ENCODE data around the gene STX16. TPM values are rescaled to one million over a fixed set of nuclear protein-coding genes. Genes with fewer than 3 reads are reported as not detected.
A peak's percentile ranks its signal among the peaks of the same experiment; 100 is the strongest.

STX16 gene
- total RNA-seq, 1 donor from 2014 or later = 78.7 TPM

DNA sequence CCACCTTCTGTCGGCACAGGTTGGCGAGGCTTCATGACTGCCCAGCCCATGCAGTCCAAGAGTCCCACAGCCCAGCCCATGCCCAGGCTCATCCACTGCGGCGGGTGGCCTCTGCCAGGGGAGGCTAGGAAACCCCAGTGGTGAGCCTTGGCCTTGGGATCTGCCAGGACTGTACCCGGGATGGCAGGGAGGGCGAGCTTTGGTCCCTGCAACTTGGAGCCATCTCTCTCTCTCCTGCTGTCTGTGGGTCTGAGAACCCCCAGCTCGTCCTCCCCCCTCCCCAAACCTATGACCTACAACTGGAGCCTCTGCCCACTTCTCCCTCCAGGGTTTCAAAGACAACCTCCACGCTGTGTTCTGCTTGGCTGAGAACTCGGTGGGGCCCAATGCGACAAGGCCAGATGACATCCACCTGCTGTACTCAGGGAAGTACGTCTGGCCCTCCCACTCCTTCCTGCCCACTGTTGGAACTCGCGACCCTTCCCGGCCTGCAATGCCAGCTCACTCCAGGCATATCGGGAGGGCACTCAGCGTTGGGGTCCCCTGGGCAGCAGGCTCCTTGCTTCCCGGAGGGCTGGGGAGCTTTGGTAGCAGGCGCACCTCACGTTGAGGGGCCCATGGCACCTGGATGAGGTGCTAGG, 61.2 kb downstream of the STX16 start:
- DNase-seq (ENCODE audit: low spot score) (peak; percentile 42), ATAC-seq (no peak)
- intact Hi-C loops (cut with DNase I) = no loop called here

DNA sequence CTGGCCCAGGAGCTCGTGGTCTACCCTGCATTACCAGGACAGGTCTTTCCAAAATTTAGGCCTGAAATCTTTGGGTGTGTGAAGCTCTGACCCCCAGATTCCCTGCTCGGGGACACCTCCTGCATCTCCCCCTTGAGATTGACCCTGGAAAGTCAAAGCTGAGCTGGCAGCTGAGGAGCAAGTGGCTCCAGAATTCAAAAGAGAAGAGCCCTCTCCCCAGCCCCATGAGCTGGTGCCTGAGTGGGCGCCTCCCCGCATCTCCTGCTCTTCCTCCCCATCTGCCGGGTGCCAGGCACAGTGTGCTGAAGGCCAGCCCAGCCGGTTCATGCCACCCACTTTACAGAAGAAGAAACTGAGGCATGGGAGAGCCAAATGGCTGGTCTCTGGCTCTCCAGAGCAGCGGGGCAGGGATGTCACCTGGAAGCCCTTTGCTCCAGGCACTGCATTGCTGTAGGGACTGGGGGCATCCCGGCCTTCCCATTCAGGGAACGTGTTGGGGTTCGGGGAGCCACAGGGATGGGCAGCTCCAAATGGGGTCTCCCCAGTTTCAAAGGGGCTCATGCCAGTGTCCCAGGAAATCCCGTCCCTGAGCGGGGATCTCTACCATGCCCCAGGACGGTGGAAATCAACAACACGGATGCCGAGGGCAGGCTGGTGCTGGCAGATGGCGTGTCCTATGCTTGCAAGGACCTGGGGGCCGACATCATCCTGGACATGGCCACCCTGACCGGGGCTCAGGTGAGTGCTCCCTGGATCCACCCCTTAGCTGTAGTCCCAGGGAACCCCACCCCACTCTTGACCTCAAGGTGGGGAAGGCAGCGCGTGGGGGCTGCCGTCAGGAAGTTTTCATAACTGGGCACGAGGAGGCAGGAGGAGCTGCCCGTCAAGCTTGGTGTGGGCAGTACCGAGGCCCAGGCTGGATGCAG, 62.0 kb downstream of the STX16 start:
- intact Hi-C loops (cut with DNase I) = no loop called here
- peak; percentile 51 for DNase-seq (ENCODE audit: low spot score)
- no peak for ATAC-seq

DNA sequence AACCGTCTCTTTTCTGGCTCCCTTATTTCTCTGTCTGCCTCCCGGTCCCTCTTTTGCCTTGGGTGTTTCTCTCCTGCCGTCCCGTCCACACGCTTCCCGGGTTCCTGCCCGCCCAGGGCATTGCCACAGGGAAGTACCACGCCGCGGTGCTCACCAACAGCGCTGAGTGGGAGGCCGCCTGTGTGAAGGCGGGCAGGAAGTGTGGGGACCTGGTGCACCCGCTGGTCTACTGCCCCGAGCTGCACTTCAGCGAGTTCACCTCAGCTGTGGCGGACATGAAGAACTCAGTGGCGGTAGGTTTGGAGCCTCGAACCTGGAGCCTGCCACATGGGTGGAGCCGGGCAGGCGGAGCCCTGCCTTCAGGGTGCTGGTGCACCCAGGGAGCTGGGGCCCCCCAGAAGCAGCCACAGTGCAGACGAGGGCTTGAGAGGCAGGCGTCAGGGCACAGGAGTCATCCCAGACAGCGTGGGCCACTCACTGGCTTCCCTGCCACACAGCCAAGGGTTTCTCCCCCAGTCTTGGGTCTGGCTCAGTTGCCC, 62.8 kb downstream of the STX16 start:
- DNase-seq (ENCODE audit: low spot score) (peak; percentile 49), ATAC-seq (no peak)
- intact Hi-C loops (cut with DNase I) = no loop called here

DNA sequence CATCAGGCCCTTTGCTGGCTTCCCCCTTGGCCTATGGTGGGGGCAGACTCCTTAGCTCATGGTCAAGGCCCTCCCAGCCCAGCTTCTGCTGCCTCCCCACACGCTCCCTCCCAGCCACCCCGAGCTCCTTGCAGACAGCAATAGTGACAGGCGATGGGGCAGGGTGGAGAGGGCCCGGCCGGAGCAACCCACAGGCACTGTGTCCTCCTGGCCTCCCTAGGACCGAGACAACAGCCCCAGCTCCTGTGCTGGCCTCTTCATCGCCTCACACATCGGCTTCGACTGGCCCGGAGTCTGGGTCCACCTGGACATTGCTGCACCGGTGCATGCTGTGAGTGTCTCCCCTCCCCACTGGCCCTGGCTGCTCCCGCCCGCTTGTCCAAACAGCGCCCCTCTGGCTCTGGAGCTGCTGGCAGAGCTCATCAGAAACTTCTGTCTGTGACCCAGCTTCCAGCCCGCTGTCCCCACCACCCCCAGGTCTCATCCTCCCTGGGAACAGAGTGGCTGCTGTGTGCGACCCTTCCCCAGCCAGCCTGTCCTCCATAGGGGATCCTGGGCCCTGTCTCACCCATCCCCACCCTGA, 63.3 kb downstream of the STX16 start:
- intact Hi-C loops (cut with DNase I) = no loop called here
- DNase-seq (ENCODE audit: low spot score) (peak; percentile 44), ATAC-seq (no peak)

DNA sequence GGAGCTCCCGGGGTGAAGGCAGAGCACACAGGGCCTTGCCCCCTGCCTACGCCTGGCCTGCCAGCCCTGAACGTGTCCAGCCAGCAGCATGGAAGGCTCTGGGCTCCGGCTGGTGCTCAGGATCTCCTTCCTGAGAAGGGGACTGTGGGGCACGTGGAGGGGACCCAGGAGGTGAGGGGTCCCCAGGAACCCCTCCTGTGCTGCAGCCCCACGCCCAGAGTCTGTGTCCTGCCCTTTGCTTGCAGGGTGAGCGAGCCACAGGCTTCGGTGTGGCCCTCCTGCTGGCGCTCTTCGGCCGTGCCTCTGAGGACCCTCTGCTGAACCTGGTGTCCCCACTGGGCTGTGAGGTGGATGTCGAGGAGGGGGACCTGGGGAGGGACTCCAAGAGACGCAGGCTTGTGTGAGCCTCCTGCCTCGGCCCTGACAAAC, 63.9 kb downstream of the STX16 start:
- ATAC-seq (no peak), DNase-seq (ENCODE audit: low spot score) (peak; percentile 43)
- intact Hi-C loops (cut with DNase I) = no loop called here

DNA sequence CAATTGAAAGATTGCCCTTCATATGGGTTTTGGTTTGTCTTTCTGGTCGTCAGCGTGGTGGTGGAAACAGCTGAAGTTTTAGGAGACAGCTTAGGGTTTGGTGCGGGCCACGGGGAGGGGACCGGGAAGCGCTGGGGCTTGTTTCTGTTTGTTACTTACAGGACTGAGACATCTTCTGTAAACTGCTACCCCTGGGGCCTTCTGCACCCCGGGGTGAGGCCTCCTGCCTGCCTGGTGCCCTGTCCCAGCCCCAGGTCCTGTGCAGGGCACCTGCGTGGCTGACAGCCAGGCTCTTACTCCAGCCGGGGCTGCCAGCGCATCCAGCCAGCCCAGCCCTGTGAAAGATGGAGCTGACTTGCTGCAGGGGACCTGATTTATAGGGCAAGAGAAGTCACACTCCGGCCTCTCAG, 64.3 kb downstream of the STX16 start:
- ATAC-seq (no peak), DNase-seq (ENCODE audit: low spot score) (peak; percentile 44)
- intact Hi-C loops (cut with DNase I) = no loop called here

DNA sequence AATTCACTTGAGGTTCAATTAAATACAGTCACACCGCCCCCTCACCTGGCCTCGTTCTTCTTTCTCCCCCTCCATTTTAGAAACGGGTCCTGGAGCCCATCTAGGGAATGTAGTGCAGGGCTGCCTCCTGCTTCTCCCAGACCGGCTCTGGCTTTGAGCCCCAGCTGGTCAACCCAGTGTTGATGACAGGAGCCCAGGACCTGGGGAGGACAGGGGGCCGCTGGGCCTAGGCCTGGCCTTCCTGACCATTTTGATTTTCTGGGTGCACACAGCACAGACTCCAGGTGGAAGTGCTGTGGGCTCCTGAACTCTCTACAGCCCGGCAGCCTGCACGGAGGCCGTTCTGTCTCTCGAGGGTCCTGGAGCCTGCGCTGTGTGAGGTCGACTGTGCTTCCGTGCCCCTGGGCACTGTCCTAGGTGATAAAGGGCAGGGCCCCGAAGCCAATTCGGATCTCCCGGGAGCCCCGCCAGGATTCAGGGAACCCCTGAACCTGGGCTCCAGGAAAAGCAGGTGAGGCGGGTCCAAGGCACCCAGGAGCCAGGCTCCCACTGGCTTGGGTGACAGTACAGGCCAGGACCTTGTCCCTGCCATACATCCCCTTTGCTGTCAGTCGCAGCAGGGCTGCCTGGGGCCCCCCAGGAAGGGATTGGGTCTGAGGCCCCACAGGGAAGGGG, 64.9 kb downstream of the STX16 start:
- intact Hi-C loops (cut with DNase I) = no loop called here
- DNase-seq (ENCODE audit: low spot score) = peak; percentile 54
- no peak for ATAC-seq

DNA sequence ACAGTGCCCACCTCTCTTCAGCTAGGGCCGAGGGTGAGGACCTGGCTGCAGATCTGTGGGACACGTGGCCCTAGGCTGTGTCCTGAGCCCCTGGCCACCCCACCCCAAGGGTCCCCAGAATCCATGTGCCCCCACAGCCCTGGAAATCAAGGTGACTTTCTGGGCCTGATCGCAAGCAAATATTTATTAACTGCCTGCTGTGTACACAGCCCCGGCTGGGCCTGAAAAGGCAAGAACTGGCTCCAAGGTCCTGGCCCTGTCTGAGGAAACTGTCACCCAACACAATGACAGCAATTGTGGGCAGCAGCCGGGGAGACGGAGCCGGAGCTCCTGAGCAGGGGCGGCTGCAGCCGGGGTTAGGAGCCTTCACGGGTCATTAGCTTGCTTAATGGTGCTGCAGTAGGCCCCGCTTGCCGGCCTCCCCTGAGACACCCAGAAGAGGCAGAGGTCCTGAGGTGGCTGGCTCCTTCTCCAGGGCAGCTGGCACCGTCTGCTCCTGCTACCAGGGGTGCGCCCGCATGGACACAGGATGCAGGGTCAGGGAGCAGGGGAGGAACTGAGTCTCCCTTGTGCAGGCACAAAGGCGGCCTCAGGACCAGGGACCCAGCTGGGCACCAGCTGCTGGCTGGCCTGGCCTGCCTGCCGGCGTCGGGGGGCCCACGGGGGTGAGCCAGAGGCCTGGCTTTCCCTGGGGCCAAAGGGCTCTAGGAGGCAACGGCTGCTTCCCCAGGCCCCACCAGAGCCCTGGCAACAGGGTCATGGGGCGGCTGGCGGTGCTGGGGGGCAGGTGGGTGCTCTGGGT, 65.6 kb downstream of the STX16 start:
- intact Hi-C loops (cut with DNase I) = no loop called here
- ATAC-seq = peak; percentile 33

DNA sequence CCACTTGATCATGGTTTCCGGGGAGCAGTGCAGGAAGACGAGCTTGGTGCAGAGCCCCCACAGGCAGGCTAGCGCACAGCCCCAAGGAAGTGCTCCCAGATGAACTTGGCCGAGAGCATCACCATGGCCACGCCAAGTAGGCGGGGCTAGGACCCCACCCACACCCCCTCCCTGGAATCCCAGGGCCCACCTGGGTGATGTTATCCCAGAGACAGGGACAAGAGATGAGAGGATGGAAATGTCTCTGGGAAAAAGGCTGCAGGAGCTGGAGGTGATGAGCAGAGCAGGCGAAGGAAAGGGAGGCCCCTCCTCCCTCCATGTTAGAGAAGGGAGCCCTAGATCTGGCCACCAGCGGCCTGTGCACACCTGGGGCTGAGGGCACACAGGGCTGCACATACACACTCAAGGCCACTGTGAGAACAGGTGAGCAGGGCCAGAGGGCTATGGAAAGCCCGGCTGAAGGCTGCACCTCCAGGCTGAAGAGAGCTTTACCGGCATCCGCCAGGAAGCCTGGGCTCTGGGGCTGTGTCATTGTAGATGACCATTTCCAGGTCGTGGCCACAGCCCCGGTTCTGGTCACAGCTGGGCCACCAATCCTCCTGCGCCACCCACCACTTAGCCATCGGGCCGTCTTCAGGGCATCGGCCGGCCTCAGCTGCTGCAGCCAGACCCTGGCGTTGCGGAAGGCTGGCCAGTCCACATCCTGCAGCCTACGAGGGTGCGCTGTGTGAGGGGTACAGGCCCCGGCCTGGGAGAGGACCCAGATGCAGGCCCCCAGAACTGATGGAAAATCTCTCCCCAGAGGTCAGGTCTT, 66.4 kb downstream of the STX16 start:
- ATAC-seq (no peak), DNase-seq (ENCODE audit: low spot score) (peak; percentile 54)
- intact Hi-C loops (cut with DNase I) = no loop called here

More for the DNA sequence above, 65.6 kb downstream of the STX16 start:
- peak; percentile 48 for DNase-seq (ENCODE audit: low spot score)

DNA sequence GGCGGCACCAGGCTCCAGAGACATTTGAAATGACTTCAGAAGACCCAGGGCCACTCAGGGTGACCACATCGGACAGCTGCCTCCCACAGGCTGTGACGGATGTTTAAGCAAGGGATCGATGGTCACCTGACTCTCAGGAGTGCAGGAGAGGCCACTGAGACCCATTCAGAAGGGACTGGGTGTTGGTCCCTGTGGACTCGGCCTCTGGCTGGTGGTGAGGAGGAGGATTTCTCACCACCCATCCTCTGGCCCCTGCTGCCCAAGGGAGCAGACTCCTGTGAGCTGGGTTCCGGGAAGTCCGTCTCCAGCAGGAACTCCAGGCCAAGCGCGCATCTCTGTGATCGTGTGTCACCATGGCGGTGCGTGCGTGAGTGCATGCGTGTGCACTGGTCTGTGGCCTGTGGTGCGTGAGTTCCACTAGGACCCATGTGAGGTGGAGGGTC, 67.1 kb downstream of the STX16 start:
- ATAC-seq = no peak
- intact Hi-C loops (cut with DNase I) = no loop called here
- peak; percentile 42 for DNase-seq (ENCODE audit: low spot score)

DNA sequence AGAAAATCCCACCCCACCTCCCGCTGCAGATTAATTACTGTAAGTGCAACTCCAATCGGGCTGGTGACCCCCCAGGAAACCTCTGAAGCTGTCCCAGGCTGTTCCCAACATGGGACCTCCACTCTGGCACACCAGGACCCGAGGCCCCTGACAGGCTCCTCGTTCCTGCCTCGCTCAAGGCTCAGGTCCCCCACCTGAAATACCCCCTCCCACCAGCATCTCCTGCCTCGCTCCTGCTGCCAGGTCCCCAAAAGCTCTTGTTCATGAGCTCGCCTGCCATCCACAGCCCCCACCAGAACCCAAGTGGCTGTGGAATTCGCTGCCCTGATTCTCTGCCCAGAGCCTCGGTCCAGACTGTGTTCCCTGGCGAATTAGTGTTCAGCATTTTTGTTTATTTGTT, 67.6 kb downstream of the STX16 start:
- DNase-seq (ENCODE audit: low spot score) (no peak), ATAC-seq (no peak)
- intact Hi-C loops (cut with DNase I) = no loop called here

DNA sequence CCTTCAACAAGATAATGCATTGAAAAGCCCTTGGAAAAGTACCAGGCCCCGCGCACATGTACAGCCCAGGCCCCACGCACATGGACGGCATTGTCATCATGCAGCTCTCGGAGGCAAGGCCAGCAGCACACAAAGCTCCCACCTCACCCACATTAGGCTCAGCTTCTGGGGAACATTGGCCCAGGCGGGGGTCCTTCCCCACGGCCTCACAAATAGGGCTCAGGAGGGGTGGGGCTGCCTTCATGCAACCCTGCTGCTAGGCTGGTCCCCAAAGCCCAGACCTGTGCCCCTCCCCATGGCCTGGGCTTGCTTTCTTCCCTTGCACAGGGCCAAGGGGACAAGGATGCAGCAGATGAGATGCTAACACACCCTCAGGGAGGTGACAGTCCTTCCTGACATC, 68.2 kb downstream of the STX16 start:
- DNase-seq (ENCODE audit: low spot score) (peak; percentile 50), ATAC-seq (no peak)
- intact Hi-C loops (cut with DNase I) = no loop called here

DNA sequence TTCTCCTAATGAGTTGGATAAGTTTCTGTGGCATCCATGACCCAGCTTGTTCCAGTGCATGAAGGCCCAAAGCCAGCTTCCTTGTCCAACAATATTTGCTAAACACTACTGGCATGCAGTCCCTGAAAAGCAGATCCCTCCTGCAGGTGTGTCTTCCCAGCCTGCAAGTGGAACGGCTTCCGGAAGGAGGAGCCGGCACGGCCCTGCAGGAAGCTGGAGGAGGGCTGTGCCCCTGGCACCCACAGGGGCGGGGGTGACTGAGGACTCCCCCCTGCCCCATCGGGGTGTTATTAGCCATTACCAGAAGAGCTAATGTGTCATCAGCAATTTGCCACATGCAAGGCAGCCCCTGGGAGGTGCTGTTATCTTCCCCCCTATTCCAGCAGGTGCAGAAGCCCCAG, 68.9 kb downstream of the STX16 start:
- DNase-seq (ENCODE audit: low spot score) (peak; percentile 25), ATAC-seq (no peak)
- intact Hi-C loops (cut with DNase I) = no loop called here

DNA sequence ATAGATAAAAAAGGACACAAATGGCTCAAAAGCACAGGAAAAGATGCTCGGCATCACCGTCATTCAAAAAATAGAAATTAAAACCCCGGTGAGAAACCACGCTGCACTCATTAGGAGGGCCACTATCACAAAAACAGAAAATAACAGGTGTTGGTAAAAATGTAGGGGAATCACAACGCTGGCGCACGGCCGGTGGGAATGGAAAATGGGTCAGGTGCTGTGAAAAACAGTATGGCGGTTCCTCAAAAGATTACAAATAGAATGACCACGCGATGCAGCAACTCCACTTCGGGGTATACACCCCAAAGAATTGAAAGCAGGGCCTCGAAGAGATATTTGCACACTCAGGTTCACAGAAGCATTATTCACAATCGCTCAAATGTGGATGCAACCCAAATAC, 69.8 kb downstream of the STX16 start:
- intact Hi-C loops (cut with DNase I) = no loop called here
- DNase-seq (ENCODE audit: low spot score) = peak; percentile 21
- no peak for ATAC-seq

DNA sequence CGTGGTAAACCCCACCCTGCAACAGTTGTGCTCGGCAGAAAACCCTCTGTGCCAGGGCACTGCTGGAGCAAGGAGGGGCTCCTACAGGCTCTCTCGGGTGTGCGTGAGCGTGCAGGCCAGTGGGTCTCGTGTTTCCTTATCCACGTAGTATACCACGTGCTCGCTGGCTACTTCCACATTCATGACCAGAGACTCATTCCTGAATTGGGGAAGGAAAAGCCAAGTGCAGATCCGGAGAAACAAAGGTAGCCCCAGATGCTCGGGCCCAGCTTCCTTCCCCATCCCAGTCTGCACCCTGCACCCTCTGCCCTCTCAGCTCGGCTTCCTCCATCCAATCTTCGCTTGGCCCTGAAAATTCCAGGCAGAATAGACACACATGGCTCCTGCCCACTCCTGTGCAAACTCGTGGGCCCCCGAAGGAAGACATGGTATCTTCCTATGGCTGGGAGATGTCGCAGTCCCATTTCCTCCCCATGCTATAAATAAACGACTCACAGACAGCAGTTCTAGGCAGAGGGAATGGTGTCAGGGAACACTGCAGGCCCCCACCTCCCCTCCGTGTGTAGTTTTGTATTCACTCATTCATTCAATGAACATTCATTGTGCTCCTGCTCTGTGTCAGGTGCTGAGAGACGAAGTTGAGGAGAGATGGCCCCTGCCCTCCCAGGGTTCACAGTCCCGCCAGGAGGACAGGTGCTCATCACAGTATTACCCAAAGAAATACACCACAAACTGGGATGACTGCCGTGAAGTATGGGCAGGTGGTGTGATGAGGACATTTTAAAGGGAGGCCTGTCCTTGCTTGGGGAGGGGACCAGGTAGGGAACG, 71.1 kb downstream of the STX16 start:
- ATAC-seq = peak; percentile 53
- intact Hi-C loops (cut with DNase I) = no loop called here
- peak; percentile 56 for DNase-seq (ENCODE audit: low spot score)

DNA sequence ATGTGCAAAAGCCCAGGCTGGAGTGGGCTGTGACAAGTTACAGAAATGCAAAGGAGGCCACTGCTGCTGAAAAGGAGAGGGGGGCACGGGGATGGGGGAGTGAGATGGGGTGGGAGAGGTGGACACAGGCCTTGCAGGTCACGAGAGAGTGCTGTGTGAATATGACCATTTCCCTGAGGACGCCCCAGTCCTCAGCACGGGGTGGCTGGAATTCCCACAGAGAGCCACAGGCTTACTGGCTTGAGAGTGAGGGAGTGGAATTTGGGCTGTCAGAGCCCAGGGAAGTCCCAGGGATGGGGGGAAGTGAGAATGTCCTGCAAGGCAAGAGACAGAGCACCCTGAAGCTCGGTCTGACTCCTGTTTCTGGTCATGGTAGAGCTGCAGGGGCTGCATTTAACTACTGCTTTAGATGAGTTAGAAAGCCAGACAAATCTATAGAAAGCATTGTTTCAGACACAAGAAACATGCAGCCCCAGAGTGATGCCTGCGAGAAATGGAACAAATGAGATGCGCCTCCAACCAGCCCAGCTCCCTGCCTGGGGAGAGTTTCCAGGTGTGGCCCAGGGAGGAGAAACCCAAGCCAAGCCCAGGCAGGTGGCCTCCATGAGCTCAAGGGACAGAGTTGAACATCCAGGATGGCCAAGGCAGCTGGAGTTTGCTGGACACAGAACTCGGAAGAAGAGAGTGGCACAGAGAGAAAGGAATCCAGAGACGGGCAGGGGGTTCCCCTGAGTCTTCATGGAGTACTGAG, 72.0 kb downstream of the STX16 start:
- intact Hi-C loops (cut with DNase I) = no loop called here
- DNase-seq (ENCODE audit: low spot score) (peak; percentile 35), ATAC-seq (no peak)
